Daoy (cell line): ENCODE data around the gene ENO3. TPM values are rescaled to one million over a fixed set of nuclear protein-coding genes. Genes with fewer than 3 reads are reported as not detected.
A peak's percentile ranks its signal among the peaks of the same experiment; 100 is the strongest.

Experiments used
- DNase-seq: peaks from one replicate; pipeline ENCODE4 v3.0.0-alpha.2; 2015; ENCODE audit warnings: low read depth
- total RNA-seq: library from RNA; depleted of rRNA; stranded (reverse); fragments of >200 nt; shearing (Covaris generic); gene quantifications from 2 replicates; pipeline ENCODE4 v1.2.3, GENCODE V29; 2014

Gene ENO3
- total RNA-seq, 1 experiment from 2014 or later, result 1.8 TPM

DNA sequence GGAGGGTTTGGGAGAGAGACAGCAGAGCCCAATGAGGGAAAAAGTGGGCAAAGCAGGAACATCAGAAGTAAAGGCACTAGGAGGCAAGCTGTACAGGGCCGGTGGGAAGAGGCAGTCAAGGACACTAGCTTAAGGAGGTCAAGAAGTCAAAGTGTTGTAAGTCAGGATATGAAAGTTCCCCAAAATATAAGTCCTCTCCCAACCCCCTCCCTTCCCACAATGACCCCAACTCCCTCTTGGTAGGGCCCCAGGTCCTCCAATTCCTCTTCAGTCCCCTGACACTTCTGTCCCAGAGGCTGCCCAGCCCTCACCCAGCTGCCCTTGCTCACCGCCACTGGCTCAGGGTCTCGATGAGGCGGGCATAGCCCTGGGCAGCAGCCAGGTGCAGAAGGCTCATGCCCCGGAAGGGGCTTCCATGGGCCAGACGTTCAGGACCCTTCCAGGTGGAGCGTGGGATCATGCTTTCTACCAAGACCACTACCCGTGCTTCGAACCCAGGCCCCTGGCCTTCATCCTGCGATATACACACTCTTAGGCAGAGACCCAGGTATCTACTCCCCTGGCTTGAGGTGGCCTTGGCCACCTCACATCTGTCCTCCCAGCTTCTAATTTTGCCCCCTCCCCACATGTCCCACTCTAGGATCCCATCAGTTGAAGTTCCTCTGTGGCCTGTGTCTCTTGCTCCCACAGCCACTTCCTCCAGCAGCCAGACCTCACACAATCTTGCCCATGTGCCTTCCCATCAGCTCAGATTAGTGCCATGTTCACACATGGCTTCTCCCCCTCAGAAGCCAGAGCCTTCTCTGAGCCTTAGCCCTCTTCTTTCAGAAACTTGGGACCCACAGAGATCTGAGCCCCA, 22.6 kb downstream of the ENO3 start:
- no peak for DNase-seq

DNA sequence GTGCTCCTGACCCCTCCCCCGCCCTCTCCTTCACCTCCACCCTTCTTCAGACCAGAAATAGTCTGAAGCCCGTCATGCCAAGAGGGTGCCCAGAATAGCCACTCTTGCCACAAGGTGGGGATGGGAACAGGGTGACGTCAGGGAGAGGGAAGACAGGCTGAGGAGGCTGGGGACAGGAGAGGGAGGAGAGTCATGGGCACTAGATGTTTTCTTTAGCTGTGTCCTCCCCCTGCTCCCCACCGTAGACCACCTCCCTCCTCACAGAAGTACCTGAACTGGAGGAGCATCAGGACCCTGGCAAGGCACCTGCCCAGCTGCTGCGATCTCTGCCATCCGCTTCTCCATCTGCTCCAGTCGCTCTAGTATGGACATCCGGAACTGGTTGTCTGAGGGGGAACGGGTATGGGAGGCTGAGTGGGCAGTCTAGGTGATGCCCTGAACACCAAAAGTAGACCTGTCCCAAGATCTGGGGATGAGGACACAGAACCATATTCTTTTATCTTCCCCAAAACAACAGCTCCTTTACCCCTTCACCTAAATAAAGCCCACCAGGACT, 23.3 kb downstream of the ENO3 start:
- no peak for DNase-seq

- no peak for DNase-seq
These were observed 27.8 kb downstream of the ENO3 start for GRCh38 chr17:4978726-4979125.

- peak; percentile 53 for DNase-seq
These were observed 29.8 kb downstream of the ENO3 start for GRCh38 chr17:4980644-4981216.

DNA sequence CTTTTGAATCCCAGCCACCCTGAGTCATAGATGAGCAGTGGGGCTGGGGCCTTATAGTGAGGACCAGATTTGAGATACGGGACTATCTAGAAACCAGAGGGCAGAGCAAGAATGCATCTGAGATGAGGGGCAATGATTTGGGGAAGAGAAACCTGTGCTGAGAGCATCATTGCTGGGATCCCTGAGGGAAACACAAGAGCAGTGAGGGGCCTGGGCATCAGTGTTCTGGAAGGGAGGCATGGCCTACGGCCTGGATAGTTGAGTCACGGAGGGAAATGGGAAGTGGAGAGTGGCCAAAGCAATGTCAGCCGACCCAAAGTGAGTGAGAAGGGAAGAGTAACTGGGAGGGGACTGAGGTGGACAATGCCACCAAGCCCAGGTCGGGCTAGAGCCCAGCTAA, 31.4 kb downstream of the ENO3 start:
- no peak for DNase-seq

GRCh38 chr17:4986403-4986802, 35.5 kb downstream of the ENO3 start:
- no peak for DNase-seq

- DNase-seq, result peak; percentile 88
These were observed 36.2 kb downstream of the ENO3 start, which contains the start of gene CAMTA2 for GRCh38 chr17:4986951-4987766. CAMTA2 (minus strand) TSS chr17:4987675; CDS start chr17:4986222, 1,453 bp downstream.

GRCh38 chr17:4987767-4988567, 37.0 kb downstream of the ENO3 start:
- no peak for DNase-seq

DNA sequence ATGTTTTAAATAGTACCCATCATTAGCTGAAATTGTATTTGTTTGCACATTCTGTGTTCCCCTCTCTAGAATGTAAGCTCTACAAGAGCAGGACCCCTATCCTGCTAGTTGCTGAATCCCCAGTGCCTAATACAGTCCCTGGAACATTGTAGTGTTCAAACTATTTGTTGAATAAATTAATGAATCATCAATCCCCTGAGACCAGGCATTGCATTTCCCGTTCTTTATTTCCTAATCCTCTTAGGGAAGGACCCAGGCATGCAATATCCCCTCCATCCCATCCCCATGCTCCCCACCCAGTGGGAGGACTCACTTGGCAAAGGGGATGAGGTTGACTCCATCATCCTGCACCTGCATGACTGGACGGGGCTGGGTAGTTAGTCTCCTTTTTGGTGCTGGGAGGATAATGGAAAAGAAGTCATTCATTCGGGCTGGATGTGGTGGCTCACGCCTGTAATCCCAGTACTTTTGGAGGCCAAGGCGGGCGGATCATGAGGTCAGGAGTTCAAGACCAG, 43.2 kb downstream of the ENO3 start:
- DNase-seq, result no peak

DNA sequence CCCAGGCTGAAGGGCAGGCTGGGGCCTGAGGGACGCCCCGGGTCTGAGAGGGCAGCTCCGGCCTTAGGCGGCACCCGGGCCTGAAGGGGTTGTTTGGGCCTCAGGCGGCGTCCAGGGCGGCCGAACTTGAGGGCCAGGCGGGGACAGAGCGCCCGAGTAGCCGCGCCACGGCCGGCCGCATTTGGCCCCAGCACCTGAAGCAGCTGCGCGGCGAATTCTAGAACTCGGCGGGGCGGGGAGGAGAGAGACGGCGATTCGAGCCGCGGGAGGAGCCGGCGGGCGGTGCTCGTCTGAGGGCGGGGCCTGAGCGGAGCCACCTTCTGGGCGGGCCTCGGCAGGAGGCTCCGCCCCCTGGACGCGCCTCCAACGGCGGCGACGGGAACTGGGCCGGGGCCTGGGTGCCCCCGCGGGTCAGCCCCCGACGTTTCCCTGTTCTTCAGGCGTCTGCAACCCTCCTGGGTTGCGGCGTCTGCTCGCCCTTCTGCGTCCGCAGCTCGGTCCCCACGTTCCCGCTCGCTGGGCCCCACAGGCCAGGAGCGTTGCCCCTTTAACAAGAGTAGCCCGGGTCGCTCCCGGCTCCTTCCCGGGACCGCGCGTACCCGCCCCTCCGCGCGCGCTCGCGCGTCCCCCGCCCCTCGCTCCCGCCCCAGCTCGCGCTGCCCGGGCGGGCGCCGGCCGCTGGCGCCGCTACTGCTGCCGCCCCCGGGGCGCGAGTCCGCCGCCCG, 46.5 kb downstream of the ENO3 start, which contains the start of the genes INCA1 and KIF1C:
Gene INCA1, minus strand, starts transcription at position 221 of the 725 bp plus-strand sequence. CDS start 3,085 bp downstream, outside the sequence.
Gene KIF1C, plus strand, starts transcription at position 649 of the 725 bp plus-strand sequence. CDS start 2,297 bp downstream, outside the sequence.
- DNase-seq, result peak; percentile 93

GRCh38 chr17:4998027-4998731, 47.3 kb downstream of the ENO3 start:
- no peak for DNase-seq

DNA sequence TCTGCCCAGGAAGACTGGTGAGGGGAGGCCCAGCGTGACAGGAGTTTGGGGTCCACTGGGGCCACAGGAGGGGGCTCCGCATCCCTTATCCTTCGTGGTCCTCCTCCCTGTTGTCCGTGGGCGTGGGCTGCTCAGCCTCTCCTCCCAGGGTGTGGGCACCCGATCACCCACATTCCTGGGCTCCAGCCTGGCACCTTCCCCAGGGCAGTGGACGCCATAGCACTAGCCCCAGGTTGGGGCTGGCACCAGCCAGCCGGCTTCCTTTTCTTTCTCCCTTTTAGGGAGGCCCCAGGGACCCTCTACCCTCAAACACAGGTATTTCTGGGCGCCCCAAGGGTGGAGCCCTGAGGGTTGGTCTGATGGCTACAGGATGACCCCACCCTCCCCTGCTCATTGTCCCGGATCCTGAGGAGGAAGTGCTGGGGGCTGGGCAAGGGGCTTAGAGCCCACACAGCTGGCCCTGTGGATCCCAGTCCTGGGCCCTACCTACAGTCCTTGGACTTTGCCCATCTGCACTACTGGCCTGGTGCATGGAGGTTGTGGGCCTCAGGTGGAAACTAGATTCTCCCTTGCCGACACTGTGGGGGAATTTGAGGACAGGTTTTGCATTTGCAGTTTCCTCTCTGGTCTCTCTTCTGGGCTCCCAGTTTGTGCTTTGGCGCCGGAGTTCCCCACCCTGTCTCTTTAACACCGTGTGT, 48.0 kb downstream of the ENO3 start:
- DNase-seq, result no peak

DNA sequence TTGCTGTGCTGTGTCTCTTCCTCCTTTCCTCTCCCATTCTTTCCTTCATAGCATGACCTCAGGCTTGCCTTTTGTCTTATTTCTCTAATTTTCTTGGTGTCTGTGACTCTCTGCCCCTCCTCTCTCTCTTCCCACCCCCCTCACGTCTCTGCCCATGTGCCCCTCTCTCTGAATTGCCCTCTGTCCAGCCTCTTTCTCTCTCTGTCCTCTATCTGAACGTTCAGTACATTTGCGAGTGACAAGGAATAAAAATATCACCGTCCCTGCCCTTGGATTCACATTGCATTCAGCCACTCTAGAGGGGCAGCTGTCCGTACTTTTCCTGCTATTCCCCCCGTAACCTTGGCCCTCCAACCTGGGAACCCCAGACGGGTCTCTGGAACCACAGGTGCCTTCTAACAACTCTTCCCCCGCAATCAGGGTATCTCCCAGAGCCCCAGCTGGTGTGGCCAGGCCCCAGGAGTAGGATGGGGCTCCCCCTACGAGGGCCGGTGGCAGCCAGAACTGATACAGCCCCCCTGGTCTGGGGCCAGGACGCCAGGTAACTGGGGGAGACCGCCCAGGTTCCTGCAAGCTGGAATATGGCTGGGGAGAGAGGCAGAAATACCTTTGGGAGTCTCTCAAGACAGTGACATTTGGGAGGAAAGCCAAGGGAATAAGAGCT, 48.6 kb downstream of the ENO3 start:
- no peak for DNase-seq

DNA sequence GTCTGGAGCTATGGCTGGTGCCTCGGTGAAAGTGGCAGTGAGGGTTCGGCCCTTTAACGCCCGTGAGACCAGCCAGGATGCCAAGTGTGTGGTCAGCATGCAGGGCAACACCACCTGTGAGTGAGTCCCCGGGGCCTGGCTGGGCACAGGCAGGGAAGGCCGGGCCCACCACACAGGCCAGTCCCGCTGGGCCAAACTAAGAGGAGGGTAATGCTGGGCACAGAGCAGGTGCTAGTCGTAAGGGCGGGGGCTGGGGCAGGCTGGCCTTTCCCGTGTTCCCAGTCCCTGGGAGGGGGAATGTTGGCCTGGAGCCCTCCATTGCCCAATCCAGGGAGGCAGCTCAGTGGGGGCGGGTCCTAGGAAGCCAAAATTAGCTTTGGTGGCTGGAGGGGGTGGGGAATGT, 49.3 kb downstream of the ENO3 start:
- DNase-seq, result no peak

DNA sequence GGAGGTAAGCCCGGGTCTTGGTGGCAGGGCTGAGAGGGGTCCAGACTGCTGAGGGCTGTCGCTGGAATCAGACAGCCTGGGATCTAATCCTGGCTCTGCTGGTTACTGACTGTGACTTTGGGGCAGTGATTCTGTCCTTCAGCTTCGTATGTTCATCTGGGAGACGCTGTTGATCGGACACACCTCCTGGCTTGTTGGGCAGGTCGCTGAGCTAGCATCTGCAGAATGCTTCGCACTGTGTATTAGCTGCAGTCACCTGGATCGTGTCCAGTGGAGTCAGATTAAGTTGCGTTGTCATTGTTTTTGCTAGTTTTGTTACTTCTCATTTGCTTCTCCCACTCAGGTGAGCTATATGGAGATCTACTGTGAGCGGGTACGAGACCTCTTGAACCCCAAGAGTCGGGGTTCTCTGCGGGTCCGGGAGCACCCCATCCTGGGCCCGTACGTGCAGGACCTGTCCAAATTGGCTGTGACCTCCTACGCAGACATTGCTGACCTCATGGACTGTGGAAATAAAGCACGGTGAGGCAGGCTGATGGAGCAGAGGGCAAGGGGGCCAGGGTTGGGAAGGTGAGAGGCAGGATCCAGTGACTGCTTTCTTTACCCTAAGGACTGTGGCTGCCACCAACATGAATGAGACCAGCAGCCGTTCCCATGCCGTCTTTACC, 51.3 kb downstream of the ENO3 start:
- no peak for DNase-seq

DNA sequence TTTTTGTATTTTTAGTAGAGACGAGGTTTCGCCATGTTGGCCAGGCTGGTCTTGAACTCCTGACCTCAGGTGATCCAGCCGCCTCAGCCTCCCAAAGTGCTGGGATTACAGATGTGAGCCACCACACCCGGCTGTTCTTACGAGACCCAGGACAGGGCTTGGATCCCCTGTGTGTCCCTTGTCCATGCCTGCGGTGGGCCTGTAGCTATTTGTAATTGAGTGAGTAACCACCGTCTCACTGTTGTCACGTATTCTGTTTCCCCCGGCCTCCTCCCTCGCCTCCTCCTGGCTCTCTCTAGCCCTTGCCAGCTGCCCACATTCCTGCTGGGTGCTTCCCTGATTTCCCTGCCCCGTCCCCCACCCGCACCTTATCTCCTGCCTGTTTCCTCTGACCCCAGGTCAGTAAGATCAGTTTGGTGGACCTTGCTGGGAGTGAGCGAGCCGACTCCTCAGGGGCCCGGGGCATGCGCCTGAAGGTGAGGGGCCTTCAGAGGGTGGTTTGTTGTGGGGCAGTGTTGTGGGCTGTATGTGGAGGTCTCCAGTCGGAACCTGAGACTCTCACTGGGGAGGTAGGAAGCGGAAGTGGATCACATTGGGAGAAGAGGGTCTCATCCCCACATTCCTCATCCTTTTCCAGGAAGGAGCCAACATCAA, 52.4 kb downstream of the ENO3 start:
- DNase-seq, result no peak
